Spleen (tissue), 11 donors: Measurements from ENCODE around the gene INTS6. TPM values are rescaled to one million over a fixed set of nuclear protein-coding genes. Genes with fewer than 3 reads are reported as not detected.

Source experiments
- DNase-seq: peaks from one replicate; pipeline ENCODE4 v3.0.0-alpha.2; 2020
- H3K27ac ChIP-seq, 8 donors: fragments of 200-600 bp; sonication (generic) in 7 of 8; 1 replicate in 4 of 8; 2 replicates in 4 of 8; pipeline versions ENCODE4 v1.5.0 to v1.8.0; 2016 to 2021; ENCODE audit warnings: inconsistent platforms in 4 of 8, mild to moderate bottlenecking in 4 of 8, moderate library complexity in 1 of 8
- H3K27me3 ChIP-seq, 7 donors: fragments of 200-600 bp; sonication (generic) in 6 of 7; replicated peaks in 1 of 7; 1 replicate in 4 of 7; 2 replicates in 3 of 7; pipeline versions ENCODE4 v1.5.0 to v1.8.0; 2016 to 2021; ENCODE audit warnings: inconsistent platforms in 3 of 7, mild to moderate bottlenecking in 1 of 7
- H3K36me3 ChIP-seq, 6 donors: fragments of 200-600 bp; sonication (generic) in 5 of 6; 1 replicate in 4 of 6; 2 replicates in 2 of 6; pipeline versions ENCODE4 v1.5.0 to v1.8.0; 2016 to 2021; ENCODE audit warnings: inconsistent platforms in 2 of 6
- H3K4me1 ChIP-seq, 6 donors: fragments of 200-600 bp; sonication (generic) in 5 of 6; 1 replicate in 3 of 6; 2 replicates in 3 of 6; pipeline versions ENCODE4 v1.5.0 to v1.8.0; 2016 to 2021; ENCODE audit warnings: inconsistent platforms in 3 of 6
- H3K4me3 ChIP-seq, 8 donors: fragments of 200-600 bp; sonication (generic) in 7 of 8; 1 replicate in 4 of 8; 2 replicates in 4 of 8; pipeline versions ENCODE4 v1.5.0 to v1.8.0; 2016 to 2021; ENCODE audit warnings: inconsistent platforms in 4 of 8, mild to moderate bottlenecking in 4 of 8, moderate library complexity in 2 of 8
- H3K9me3 ChIP-seq, 8 donors: fragments of 200-600 bp; sonication (generic) in 7 of 8; 1 replicate in 4 of 8; 2 replicates in 4 of 8; pipeline versions ENCODE4 v1.5.0 to v1.8.0; 2016 to 2021; ENCODE audit warnings: inconsistent platforms in 4 of 8
- POLR2A ChIP-seq, 3 donors: fragments of 450-650 bp; IDR thresholded peaks; one replicate each; pipeline ENCODE4 v1.5.1; 2017; ENCODE audit warnings: antibody characterized with exemption in 3 of 3, mild to moderate bottlenecking in 1 of 3
- POLR2AphosphoS5 ChIP-seq, 3 donors: sonication (generic); formaldehyde crosslinking; IDR thresholded peaks; one replicate each; pipeline ENCODE4 v1.5.1; 2017; ENCODE audit warnings: antibody characterized with exemption in 3 of 3
- WGBS, 5 donors: extraction: QIAGEN DNeasy Blood & Tissue Kit in 3 of 5; methylation state at CpG; one replicate each; pipeline versions ENCODE4 v1.1.5 to v1.1.7; 2013 to 2018; 5-methylcytosine and 5-hydroxymethylcytosine counted together
- intact Hi-C: fragments of 100-400 bp; cut with DNase I; formaldehyde crosslinking; loops from one replicate; pipeline ENCODE4 v1.15.0; 2023; ENCODE audit warnings: low total_unique reads
- polyA plus RNA-seq, 3 donors: library from polyadenylated mRNA; stranded (reverse); fragments of 200-250 nt; gene quantifications; one replicate each; pipeline ENCODE4 v1.2.1, GENCODE V29; 2013
- total RNA-seq, 7 donors: library from RNA; depleted of rRNA in 3 of 7; stranded (reverse); fragments of >200 nt in 3 of 7; fragmentation: NEBNext Ultra II Directional in 4 of 7; extraction: Animal tissue kit (Norgen Biotek cat#: 25700) in 4 of 7; gene quantifications; one replicate each; pipeline versions ENCODE4 v1.1.0 to v1.2.1, GENCODE V29; 2016 to 2021
- TF ChIP-seq, protein P1 (sequence below), 11 experiments: fragments of 200-600 bp in 7 of 11; fragments of 450-650 bp in 4 of 11; sonication (generic) in 4 of 11; IDR thresholded peaks in 8 of 11; conservative IDR thresholded peaks in 3 of 11; 1 replicate in 7 of 11; 2 replicates in 4 of 11; pipeline versions ENCODE4 v1.4.0 to v1.8.0; 2016 to 2021; ENCODE audit warnings: antibody characterized with exemption in 11 of 11, inconsistent platforms in 4 of 11, mild to moderate bottlenecking in 1 of 11
- donor health status: healthy with polysubstance abuse.
- donor health status: DM: no; HTN: no; CAD: no; lungs with moderate emphysema.
- donor health status: DM: no; HTN: no; CAD: no.
- donor health status: Bipolar disorder and iron deficiency.
- donor health status: healthy.
- donor health status: DM: no; HTN: no; CAD: no.
- donor health status: DM: yes; HTN: yes; CAD: no.

INTS6 gene
- total and polyA plus RNA-seq, 10 donors: 9.0 to 61.8 (median 45.8) TPM

DNA sequence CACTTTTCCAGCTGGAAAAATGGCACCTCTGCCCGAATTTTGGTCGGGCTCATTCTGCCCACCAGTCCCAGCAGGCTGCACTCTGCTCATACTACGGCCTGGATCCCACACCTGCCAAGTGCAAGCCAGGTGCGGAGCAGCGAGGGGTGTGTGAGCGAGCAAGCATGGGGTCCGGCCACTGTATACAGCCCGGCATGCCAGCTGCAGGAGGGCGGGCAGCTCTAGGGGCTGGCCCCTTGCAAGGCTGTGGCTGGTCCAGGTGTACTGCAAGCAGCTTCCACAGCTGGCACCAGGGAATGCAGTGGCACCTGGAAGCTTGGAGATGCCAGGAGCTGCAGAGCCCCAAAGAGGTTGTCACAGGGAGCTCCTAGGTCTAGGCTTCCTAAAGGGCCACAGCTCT, 2.7 kb upstream of the INTS6 start:
- DNase-seq: peak; percentile 82
- TF ChIP-seq POLR2AphosphoS5 (IDR thresholded peaks at IDR 0.05) (peak in 2 of 3 donors; percentile 14 to 41), POLR2A (IDR thresholded peaks at IDR 0.05) (no peak)
- TF ChIP-seq, protein P1, sequence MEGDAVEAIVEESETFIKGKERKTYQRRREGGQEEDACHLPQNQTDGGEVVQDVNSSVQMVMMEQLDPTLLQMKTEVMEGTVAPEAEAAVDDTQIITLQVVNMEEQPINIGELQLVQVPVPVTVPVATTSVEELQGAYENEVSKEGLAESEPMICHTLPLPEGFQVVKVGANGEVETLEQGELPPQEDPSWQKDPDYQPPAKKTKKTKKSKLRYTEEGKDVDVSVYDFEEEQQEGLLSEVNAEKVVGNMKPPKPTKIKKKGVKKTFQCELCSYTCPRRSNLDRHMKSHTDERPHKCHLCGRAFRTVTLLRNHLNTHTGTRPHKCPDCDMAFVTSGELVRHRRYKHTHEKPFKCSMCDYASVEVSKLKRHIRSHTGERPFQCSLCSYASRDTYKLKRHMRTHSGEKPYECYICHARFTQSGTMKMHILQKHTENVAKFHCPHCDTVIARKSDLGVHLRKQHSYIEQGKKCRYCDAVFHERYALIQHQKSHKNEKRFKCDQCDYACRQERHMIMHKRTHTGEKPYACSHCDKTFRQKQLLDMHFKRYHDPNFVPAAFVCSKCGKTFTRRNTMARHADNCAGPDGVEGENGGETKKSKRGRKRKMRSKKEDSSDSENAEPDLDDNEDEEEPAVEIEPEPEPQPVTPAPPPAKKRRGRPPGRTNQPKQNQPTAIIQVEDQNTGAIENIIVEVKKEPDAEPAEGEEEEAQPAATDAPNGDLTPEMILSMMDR (IDR thresholded peaks at IDR 0.05 in 8 of 11, conservative IDR thresholded peaks at IDR 0.05 in 3 of 11): no peak
- intact Hi-C loops: no loop called here
- WGBS, 5 donors: 97 to 99% (median 97%) methylated on average over 9 of the region's 9 CpGs
- H3K4me3 ChIP-seq: peak overlapping the region in 1 of 8 donors; percentile 96
- peak overlapping the region in 4 of 8 donors; percentile 98 to 100 (median 98) for H3K27ac ChIP-seq
- no peaks in the 10 kb centered on the region for H3K27me3 ChIP-seq
- peaks cover 21 to 49% (median 26%) of the 10 kb centered on the region in 6 donors for H3K4me1 ChIP-seq
- H3K36me3 ChIP-seq: peaks cover 0 to 26% (median 15%) of the 10 kb centered on the region in 6 donors
- H3K9me3 ChIP-seq: peaks cover 0 to 10% (median 8%) of the 10 kb centered on the region in 8 donors

DNA sequence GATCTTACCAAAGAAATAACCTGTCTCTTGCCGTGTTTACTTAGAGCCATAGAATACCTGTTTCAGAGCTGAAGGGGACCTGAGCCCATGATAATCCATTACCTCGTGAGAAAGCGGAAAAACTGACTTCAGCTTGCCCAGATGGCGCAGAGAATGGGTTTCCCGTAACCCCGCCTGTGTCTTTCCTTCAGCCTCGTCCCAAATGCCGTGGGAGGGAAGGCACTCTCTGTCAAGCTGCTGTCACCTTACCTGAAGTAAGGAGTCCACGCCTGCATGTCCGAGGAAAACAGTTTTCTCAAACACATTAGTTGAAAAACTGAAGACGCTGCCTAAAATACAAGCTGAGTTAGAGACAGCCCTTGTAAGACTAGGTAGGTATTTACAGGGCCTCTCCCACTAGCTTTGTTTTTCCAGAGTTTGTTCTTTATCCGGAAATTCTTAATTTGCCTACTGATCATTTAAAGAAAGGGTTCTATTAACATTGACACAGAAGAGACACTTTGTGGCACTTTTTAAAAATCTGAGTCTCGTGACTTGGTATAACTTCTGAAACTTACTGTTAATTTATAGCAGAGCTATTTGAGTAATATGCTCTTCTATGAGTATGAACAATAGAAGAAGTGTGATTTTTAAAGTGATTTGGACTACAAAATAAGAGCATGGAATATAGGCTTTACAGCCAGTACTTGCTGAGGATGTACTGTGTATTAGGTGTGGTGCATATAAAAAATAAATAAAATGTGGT, 1.3 kb upstream of the INTS6 start:
- intact Hi-C loops: loop anchor here (5.0 kb wide), 2 partner anchors 128 to 278 kb away; partner anchors contain the start of gene WDFY2
- 6 to 10% (median 7%) methylated on average over 13 of the region's 13 CpGs for WGBS, 5 donors
- Histone ChIP-seq H3K27ac (peak overlapping the region; percentile 95 to 100 (median 98)), H3K27me3 (no peaks in the 10 kb centered on the region), H3K4me1 (peaks cover 28 to 63% (median 40%) of the 10 kb centered on the region in 6 donors), H3K9me3 (peaks cover 0 to 10% (median 8%) of the 10 kb centered on the region in 8 donors), H3K36me3 (peaks cover 0 to 40% (median 22%) of the 10 kb centered on the region in 6 donors), H3K4me3 (peak overlapping the region; percentile 52 to 96 (median 63))
- peak; percentile 83 for DNase-seq
- TF ChIP-seq POLR2A (IDR thresholded peaks at IDR 0.05) (no peak), POLR2AphosphoS5 (IDR thresholded peaks at IDR 0.05) (no peak)
- TF ChIP-seq, protein P1 (IDR thresholded peaks at IDR 0.05 in 8 of 11, conservative IDR thresholded peaks at IDR 0.05 in 3 of 11): no peak

DNA sequence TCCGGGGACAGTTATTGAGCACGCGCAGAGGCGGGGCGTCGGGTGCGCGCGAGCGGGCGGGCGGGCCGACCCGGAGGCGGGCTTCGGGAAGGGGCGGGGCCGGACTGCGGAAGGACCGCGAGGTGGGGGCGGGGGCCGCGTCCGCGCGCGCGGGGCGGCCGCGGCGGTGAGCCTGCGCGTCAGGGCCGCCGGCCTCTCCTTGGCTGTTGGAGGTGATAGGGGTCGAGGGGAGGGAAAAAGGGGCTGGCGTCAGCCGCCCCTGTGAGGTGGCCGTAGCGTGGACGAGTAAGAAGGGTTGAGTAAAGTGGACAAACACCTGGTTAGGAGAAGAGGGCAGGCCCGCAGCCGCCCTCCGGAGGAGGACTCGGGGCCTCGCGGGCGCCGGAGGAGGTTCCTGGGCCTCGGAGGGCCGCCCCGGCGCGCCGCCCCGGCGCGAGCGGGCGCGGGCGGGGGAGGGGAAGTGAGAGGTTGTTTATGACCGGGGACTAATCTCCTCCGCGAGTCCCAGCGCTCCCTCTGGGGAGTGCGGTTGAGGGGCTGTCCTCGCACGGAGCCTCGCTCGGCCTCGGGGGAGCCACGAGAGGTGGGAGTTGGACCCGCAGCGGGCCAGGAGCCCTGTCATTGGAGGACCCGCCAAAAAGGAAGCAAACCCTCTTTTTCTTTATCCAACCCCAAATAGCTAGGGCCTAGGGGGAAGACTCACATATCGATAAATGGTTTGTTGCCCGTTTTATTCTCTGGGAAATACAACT, 547 bp upstream of the INTS6 start:
- H3K36me3 ChIP-seq: peaks cover 0 to 45% (median 25%) of the 10 kb centered on the region in 6 donors
- peak; percentile 97 for DNase-seq
- peak; percentile 82 to 87 (median 84) for TF ChIP-seq POLR2AphosphoS5 (IDR thresholded peaks at IDR 0.05)
- TF ChIP-seq, protein P1 (IDR thresholded peaks at IDR 0.05 in 8 of 11, conservative IDR thresholded peaks at IDR 0.05 in 3 of 11): peak in 1 of 11 experiments; percentile 12
- TF ChIP-seq POLR2A (IDR thresholded peaks at IDR 0.05): peak; percentile 7 to 60 (median 46)
- H3K4me1 ChIP-seq: peaks cover 28 to 70% (median 47%) of the 10 kb centered on the region in 6 donors
- intact Hi-C loops: loop anchor here (5.0 kb wide), 2 partner anchors 129 to 279 kb away; partner anchors contain the start of gene WDFY2
- peak overlapping the region; percentile 95 to 100 (median 98) for H3K27ac ChIP-seq
- WGBS, 5 donors: 0 to 1% (median 0%) methylated on average over 48 to 80 of the region's 80 CpGs
- no peaks in the 10 kb centered on the region for H3K27me3 ChIP-seq
- peak overlapping the region; percentile 52 to 96 (median 63) for H3K4me3 ChIP-seq
- H3K9me3 ChIP-seq: peaks cover 0 to 10% (median 8%) of the 10 kb centered on the region in 8 donors
